Smooth muscle cell (in vitro differentiated cells): ENCODE measurements around the gene TMEM185B. TPM values are rescaled to one million over a fixed set of nuclear protein-coding genes. Genes with fewer than 3 reads are reported as not detected.
A peak's percentile ranks its signal among the peaks of the same experiment; 100 is the strongest.
"Not testable (repeated sequence)": the region's sequence is repeated elsewhere in the genome, so short reads cannot be mapped to it uniquely, and the experiment has no call there.

Experiments used
- DNase-seq: peaks from one replicate; lab custom pipeline; 2025; ENCODE audit not compliant: unreplicated experiment; lab: John Stamatoyannopoulos, UW
- H2AFZ ChIP-seq: fragments of 200-600 bp; sonication (generic); 2 replicates; pipeline ENCODE4 v1.6.0; 2016; ENCODE audit warnings: antibody characterized with exemption, low read depth, mild to moderate bottlenecking
- H3F3A ChIP-seq: fragments of 200-600 bp; sonication (generic); 2 replicates; pipeline ENCODE4 v1.6.0; 2017; ENCODE audit warnings: antibody characterized with exemption, low read depth
- H3K27ac ChIP-seq: fragments of 200-600 bp; sonication (generic); 2 replicates; pipeline ENCODE4 v1.5.1; 2016; ENCODE audit warnings: low read depth, mild to moderate bottlenecking
- H3K27me3 ChIP-seq: fragments of 200-600 bp; sonication (generic); 2 replicates; pipeline ENCODE4 v1.6.1; 2016; ENCODE audit warnings: low read depth, mild to moderate bottlenecking
- H3K36me3 ChIP-seq: fragments of 200-600 bp; sonication (generic); 2 replicates; pipeline ENCODE4 v1.5.1; 2016; ENCODE audit warnings: low read depth
- H3K4me1 ChIP-seq: fragments of 200-600 bp; sonication (generic); 2 replicates; pipeline ENCODE4 v1.5.1; 2016; ENCODE audit warnings: low read depth
- H3K4me2 ChIP-seq: fragments of 200-600 bp; sonication (generic); 2 replicates; pipeline ENCODE4 v1.6.0; 2016; ENCODE audit warnings: mild to moderate bottlenecking
- H3K4me3 ChIP-seq: fragments of 200-600 bp; sonication (generic); 2 replicates; pipeline ENCODE4 v1.5.1; 2016; ENCODE audit warnings: mild to moderate bottlenecking
- H3K79me2 ChIP-seq: fragments of 200-600 bp; sonication (generic); 2 replicates; pipeline ENCODE4 v1.6.0; 2016; ENCODE audit warnings: low read depth, mild to moderate bottlenecking
- H3K9ac ChIP-seq: fragments of 200-600 bp; sonication (generic); 2 replicates; pipeline ENCODE4 v1.6.0; 2016; ENCODE audit warnings: low read depth
- H3K9me3 ChIP-seq: fragments of 200-600 bp; sonication (generic); replicated peaks from 2 replicates; pipeline ENCODE4 v1.5.1; 2016; ENCODE audit warnings: low read depth
- H4K20me1 ChIP-seq: fragments of 200-600 bp; sonication (generic); 2 replicates; pipeline ENCODE4 v1.6.0; 2016; ENCODE audit warnings: low read depth
- WGBS: methylation state at CpG from one replicate; pipeline ENCODE4 v1.1.7; 2016; ENCODE audit warnings: low lambda C conversion rate; 5-methylcytosine and 5-hydroxymethylcytosine counted together
- polyA plus RNA-seq: library from polyadenylated mRNA; unstranded; fragments of >200 nt; fragmentation: Nextera tagmentation; extraction: Ambion mirVana; gene quantifications from 2 replicates; pipeline ENCODE4 v1.2.1, GENCODE V29; 2016
- total RNA-seq: library from RNA; depleted of rRNA; stranded (reverse); fragments of >200 nt; gene quantifications from 2 replicates; pipeline ENCODE4 v1.2.3, GENCODE V29; 2014
- TF ChIP-seq, protein P1 (sequence below): fragments of 200-600 bp; sonication (generic); IDR thresholded peaks from 2 replicates; pipeline ENCODE4 v1.5.1; 2017; ENCODE audit warnings: borderline replicate concordance, mild to moderate bottlenecking, antibody characterized with exemption; ENCODE audit not compliant: insufficient read depth, poor library complexity, severe bottlenecking

TMEM185B gene
- total and polyA plus RNA-seq, 2 experiments from 2014 or later = 18.2 to 27.8 TPM

DNA sequence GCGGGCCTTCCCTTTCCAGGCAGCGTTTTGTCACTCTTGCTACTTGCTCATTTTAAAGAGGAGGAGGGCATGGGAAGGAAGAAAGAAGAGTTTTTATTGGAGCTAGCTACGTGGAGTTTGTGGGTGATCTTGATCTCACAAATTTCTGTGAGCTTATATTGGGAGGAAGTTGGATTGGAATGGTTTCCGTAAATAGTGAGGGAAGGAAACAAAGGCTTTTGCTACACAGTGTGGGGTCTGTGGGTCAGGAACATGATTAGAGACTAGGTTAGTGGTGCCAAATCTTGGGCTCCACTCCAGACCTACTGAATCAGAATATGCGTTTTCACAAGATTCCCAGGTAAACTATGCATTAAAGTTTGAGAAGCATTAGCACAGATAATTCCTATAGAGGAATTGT, 37.5 kb upstream of the TMEM185B start:
- H4K20me1 ChIP-seq = peaks cover 81% of the 10 kb centered on the region
- no peak overlapping the region for H3K4me3 ChIP-seq
- H3K27ac ChIP-seq = no peak overlapping the region
- H3K79me2 ChIP-seq = peaks cover 70% of the 10 kb centered on the region
- WGBS = 87% methylated on average over 5 of the region's 5 CpGs
- no peak overlapping the region for H3K4me2 ChIP-seq
- H3K27me3 ChIP-seq = no peaks in the 10 kb centered on the region
- no peak for DNase-seq
- no peaks in the 10 kb centered on the region for H3K36me3 ChIP-seq
- H3K4me1 ChIP-seq = peaks cover 14% of the 10 kb centered on the region
- TF ChIP-seq, protein P1, sequence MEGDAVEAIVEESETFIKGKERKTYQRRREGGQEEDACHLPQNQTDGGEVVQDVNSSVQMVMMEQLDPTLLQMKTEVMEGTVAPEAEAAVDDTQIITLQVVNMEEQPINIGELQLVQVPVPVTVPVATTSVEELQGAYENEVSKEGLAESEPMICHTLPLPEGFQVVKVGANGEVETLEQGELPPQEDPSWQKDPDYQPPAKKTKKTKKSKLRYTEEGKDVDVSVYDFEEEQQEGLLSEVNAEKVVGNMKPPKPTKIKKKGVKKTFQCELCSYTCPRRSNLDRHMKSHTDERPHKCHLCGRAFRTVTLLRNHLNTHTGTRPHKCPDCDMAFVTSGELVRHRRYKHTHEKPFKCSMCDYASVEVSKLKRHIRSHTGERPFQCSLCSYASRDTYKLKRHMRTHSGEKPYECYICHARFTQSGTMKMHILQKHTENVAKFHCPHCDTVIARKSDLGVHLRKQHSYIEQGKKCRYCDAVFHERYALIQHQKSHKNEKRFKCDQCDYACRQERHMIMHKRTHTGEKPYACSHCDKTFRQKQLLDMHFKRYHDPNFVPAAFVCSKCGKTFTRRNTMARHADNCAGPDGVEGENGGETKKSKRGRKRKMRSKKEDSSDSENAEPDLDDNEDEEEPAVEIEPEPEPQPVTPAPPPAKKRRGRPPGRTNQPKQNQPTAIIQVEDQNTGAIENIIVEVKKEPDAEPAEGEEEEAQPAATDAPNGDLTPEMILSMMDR = no peak
- no peak overlapping the region for H3K9ac ChIP-seq
- H3F3A ChIP-seq = peaks cover 3% of the 10 kb centered on the region
- no peak overlapping the region for H2AFZ ChIP-seq
- no peaks in the 10 kb centered on the region for H3K9me3 ChIP-seq

DNA sequence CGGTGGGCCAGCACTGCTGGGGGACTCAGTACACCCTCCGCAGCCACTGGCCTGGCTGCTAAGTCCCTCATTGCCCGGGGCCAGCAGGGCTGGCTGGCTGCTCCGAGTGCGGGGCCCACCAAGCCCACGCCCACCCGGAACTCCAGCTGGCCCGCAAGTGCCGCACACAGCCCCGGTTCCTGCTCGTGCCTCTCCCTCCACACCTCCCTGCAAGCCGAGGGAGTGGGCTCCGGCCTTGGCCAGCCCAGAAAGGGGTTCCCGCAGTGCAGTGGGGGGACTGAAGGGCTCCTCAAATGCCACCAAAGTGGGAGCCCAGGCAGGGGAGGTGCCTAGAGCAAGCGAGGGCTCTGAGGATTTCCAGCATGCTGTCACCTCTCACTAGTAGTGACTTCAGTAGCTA, 36.7 kb upstream of the TMEM185B start:
- H3K27ac ChIP-seq, H3K4me3 ChIP-seq, H3K9ac ChIP-seq, DNase-seq, H3K36me3 ChIP-seq, H3K9me3 ChIP-seq, H3F3A ChIP-seq, H2AFZ ChIP-seq, H3K4me2 ChIP-seq, H3K27me3 ChIP-seq: not testable (repeated sequence)
- 98% methylated on average over 13 of the region's 15 CpGs for WGBS
- peaks cover 70% of the 10 kb centered on the region for H3K79me2 ChIP-seq
- H3K4me1 ChIP-seq = peaks cover 14% of the 10 kb centered on the region
- H4K20me1 ChIP-seq = peaks cover 80% of the 10 kb centered on the region

DNA sequence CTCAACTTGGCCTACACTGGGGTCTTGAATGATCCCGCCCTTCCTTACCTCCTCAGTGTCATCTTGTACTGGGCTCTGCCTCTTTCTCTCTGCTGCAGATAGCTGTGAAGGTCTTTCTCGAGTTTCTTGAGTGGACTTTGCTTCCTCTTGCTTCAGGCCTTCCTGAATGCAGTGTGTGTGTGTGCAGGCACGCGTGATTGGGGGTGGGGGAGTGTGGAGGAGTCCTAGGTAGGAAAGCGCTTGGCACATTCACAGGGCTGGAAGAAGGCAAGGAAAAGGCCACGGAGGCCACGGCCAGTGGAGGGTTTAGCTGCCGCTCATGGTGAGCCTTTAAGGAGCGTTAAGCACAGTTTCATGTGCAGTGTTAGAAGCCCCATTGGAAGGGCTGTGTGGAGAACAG, 35.0 kb upstream of the TMEM185B start:
- Histone ChIP-seq H3K79me2 (peaks cover 67% of the 10 kb centered on the region), H3K9me3 (no peaks in the 10 kb centered on the region), H3K36me3 (no peaks in the 10 kb centered on the region), H3K4me2 (no peak overlapping the region), H3F3A (peaks cover under 1% of the 10 kb centered on the region), H3K27me3 (no peaks in the 10 kb centered on the region), H4K20me1 (peaks cover 76% of the 10 kb centered on the region), H3K4me3 (no peak overlapping the region), H2AFZ (no peak overlapping the region), H3K9ac (no peak overlapping the region), H3K4me1 (peaks cover 21% of the 10 kb centered on the region), H3K27ac (no peak overlapping the region)
- WGBS = 88% methylated on average over 9 of the region's 9 CpGs
- no peak for DNase-seq
- TF ChIP-seq, protein P1 = no peak

DNA sequence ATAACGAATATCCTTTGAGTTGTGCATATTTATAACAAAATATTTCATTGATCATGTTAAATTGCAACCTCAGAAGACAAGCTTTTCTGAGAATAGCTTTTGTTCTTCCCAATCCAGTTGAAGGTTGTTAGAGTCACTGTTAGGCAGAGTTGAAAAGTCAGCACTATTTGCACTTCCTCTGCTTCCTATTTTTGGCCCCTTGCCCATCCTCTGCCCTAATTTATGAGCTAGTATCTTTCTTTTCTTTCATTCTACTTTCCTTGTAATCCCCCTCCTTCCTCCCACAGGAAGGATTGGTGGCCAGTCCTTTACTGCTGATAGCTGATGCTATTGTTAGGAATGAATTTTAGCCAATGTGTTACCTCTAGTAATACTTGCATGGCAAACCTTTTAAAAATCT, 34.3 kb upstream of the TMEM185B start:
- WGBS = 94% methylated on average over 1 of the region's 1 CpG

More for the DNA sequence above, 34.3 kb upstream of the TMEM185B start:
- H2AFZ ChIP-seq = no peak overlapping the region
- no peak for DNase-seq
- H3K4me2 ChIP-seq = peak overlapping the region; percentile 63
- TF ChIP-seq, protein P1 = no peak
- H4K20me1 ChIP-seq = peaks cover 70% of the 10 kb centered on the region
- no peak overlapping the region for H3K9ac ChIP-seq
- H3K27ac ChIP-seq = peak overlapping the region; percentile 51
- H3K27me3 ChIP-seq = no peaks in the 10 kb centered on the region
- H3K9me3 ChIP-seq = no peaks in the 10 kb centered on the region
- H3F3A ChIP-seq = no peaks in the 10 kb centered on the region
- no peaks in the 10 kb centered on the region for H3K36me3 ChIP-seq
- H3K79me2 ChIP-seq = peaks cover 67% of the 10 kb centered on the region
- no peak overlapping the region for H3K4me3 ChIP-seq
- peaks cover 15% of the 10 kb centered on the region for H3K4me1 ChIP-seq
